A549 treated with dexamethasone at 1 μM for 4 hours (cell line): ENCODE data around the gene SUPT4H1. TPM values are rescaled to one million over a fixed set of nuclear protein-coding genes. Genes with fewer than 3 reads are reported as not detected.

Experiments used
- total RNA-seq: library from RNA; stranded (reverse); fragments of 200-300 nt; extraction: Qiagen RNA extraction; gene quantifications from 5 replicates; pipeline ENCODE4 v1.2.3, GENCODE V29; 2022

Gene SUPT4H1
- 96.8 to 156 TPM (median 134 TPM) in 5 replicates for total RNA-seq

GRCh38 chr17:58351831-58352595 is at the start of gene SUPT4H1:
SUPT4H1 (minus strand) TSS chr17:58352201; CDS start chr17:58352135, 66 bp downstream.

GRCh38 chr17:58328195-58329034 is 23.6 kb downstream of the SUPT4H1 start, which contains the start of gene TSPOAP1:
TSPOAP1 (minus strand) TSS chr17:58328795; CDS start chr17:58327920, 875 bp downstream.

Other genes with a start within 250 kb of the SUPT4H1 start
- 0.02 TPM in 1 of 5 replicates, not detected in the others for gene OR4D1, start 203.8 kb downstream of the SUPT4H1 start, total RNA-seq
- not detected in 5 replicates for gene OR4D2, start 185.2 kb downstream of the SUPT4H1 start, total RNA-seq
- not detected in 5 replicates for gene EPX, start 159.5 kb downstream of the SUPT4H1 start, total RNA-seq
- gene MKS1, start 132.9 kb downstream of the SUPT4H1 start, total RNA-seq, result 9.5 to 12.4 TPM (median 10.6 TPM) in 5 replicates
- gene LPO, start 113.6 kb downstream of the SUPT4H1 start, total RNA-seq, result 0.05 to 0.07 TPM (median 0.06 TPM) in 3 of 5 replicates, not detected in the others
- gene MPO, start 71.3 kb downstream of the SUPT4H1 start, total RNA-seq, result not detected in 5 replicates
- 0.07 TPM in 1 of 5 replicates, not detected in the others for gene TSPOAP1, start 23.4 kb downstream of the SUPT4H1 start, total RNA-seq
- gene RNF43, start 65.3 kb upstream of the SUPT4H1 start, total RNA-seq, result 0.20 to 0.86 TPM (median 0.40 TPM) in 5 replicates
- gene HSF5, start 136.2 kb upstream of the SUPT4H1 start, total RNA-seq, result not detected in 5 replicates
- 8.5 to 13.2 TPM (median 12.3 TPM) in 5 replicates for gene MTMR4, start 162.4 kb upstream of the SUPT4H1 start, total RNA-seq